GM12874 (cell line): ENCODE data around the gene TNFAIP1.

Experiments
- CTCF ChIP-seq: IDR thresholded peaks from 2 replicates; pipeline ENCODE4 v1.5.1; 2011; ENCODE audit warnings: low read depth, mild to moderate bottlenecking, control low read depth, low read length, moderate library complexity; ENCODE audit not compliant: insufficient read depth

Gene TNFAIP1

GRCh38 chr17:28335959-28336871 lies 654 bp downstream of the TNFAIP1 start:
- TF ChIP-seq CTCF: no peak

- no peak for TF ChIP-seq CTCF
Observed at GRCh38 chr17:28338056-28338768, 2.7 kb downstream of the TNFAIP1 start.

- TF ChIP-seq CTCF: no peak
Observed at GRCh38 chr17:28339431-28339830, 3.9 kb downstream of the TNFAIP1 start.

- no peak for TF ChIP-seq CTCF
Observed at GRCh38 chr17:28340374-28340773, 4.8 kb downstream of the TNFAIP1 start.

- TF ChIP-seq CTCF: no peak
Observed at GRCh38 chr17:28341516-28341915, 6.0 kb downstream of the TNFAIP1 start.

- no peak for TF ChIP-seq CTCF
Observed at GRCh38 chr17:28342313-28342712, 6.8 kb downstream of the TNFAIP1 start.

GRCh38 chr17:28343491-28343932 lies 8.0 kb downstream of the TNFAIP1 start:
- TF ChIP-seq CTCF: no peak
